NT2/D1 (cell line): Measurements from ENCODE around the gene OXLD1.

Experiments used
- SUZ12 ChIP-seq: IDR thresholded peaks from 2 replicates; pipeline ENCODE4 v1.6.1; 2011; ENCODE audit not compliant: insufficient read length, insufficient read depth; ENCODE audit errors: extremely low read depth
- YY1 ChIP-seq: IDR thresholded peaks from 2 replicates; pipeline ENCODE4 v1.6.1; 2011; ENCODE audit not compliant: insufficient read length, insufficient read depth
- ZNF274 ChIP-seq: IDR thresholded peaks from 2 replicates; pipeline ENCODE4 v1.6.1; 2011; ENCODE audit warnings: mild to moderate bottlenecking, low read depth, low read length

DNA sequence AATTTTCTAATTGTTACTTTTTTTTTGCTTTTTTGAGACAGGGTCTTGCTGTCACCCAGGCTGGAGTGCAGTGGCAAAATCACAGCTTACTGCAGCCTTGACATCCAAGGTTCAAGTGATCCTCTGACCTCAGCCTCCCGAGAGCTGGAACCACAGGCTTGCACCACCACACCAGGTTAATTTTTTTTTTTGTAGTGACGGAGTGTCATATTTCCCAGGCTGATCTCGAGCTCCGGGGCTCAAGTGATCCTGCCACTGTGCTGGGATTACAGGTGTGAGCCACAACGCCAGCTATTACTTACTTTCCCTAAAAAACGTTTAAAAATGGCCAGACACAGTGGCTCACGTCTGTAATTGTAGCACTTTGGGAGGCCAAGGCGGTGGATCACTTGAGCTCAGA is 36.1 kb downstream of the OXLD1 start:
- no peak for TF ChIP-seq YY1
- no peak for TF ChIP-seq ZNF274
- TF ChIP-seq SUZ12, result no peak
